Measurements from ENCODE around the gene TCF7L2. TPM values are rescaled to one million over a fixed set of nuclear protein-coding genes. Genes with fewer than 3 reads are reported as not detected.

The TCF7L2 gene
- total and polyA plus RNA-seq, 9 of the 15 experiments (the other 6 are each of a cell fraction or from before 2014, with no cell fraction given): 0.32 to 2.8 (median 0.92) TPM

DNA sequence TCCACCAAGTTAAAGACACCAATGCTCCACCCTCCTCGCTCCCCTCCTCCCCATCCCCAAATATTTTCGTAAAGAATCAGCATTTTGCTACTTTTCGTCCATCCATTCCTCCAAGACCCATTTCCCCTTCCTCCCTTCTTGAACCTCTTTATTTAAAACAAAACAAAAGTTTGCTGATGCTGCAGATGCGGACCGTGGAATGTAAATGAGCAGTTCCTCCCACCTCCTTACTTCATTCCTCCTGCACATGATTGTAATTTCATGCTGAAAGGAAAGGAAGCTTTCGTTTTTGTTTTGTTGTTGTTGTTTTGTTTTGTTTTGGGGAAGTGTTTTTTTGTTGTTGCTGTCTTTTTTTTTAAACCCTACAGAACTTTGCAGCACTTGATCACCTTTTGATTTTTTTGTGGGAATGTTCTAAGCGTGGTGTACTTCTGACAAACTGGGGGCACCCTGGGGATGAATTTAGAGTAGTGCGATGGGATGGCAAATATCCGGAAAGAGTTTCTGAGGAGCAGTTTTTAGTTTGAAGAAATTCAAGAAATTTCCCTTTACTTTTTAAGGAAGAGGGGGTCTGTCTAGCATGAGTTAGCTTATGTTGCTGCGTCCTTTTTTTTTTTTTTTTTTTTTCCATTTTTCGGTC lies 177.3 kb downstream of the TCF7L2 start:
- CTCF ChIA-PET (ENCODE audit: low intra/inter-chr PET ratio): no interaction called here
- H3K9me3 ChIP-seq (replicated peaks; ENCODE audit: control insufficient read depth, insufficient read depth, low read depth, low read length): no peaks in the 10 kb centered on the region
- DNase-seq (ENCODE audit: extremely low read depth in 1 of 4, low spot score in 3 of 4) (no peak), ATAC-seq (no peak), FAIRE-seq (no peak)
- H3K36me3 ChIP-seq (ENCODE audit: control insufficient read depth, insufficient read depth, low read length): no peaks in the 10 kb centered on the region
- POLR2A ChIA-PET: no interaction called here
- no peak overlapping the region for H2AFZ ChIP-seq (ENCODE audit: low read depth, low read length)
- no peaks in the 10 kb centered on the region for H3K9me1 ChIP-seq (ENCODE audit: control insufficient read depth, insufficient read depth, low read length)
- BruUV-seq (replicated peaks): no TSS peak
- no peaks in the 10 kb centered on the region for H3K79me2 ChIP-seq (ENCODE audit: control insufficient read depth, insufficient read depth, low read length)
- H3K9ac ChIP-seq (ENCODE audit: insufficient read depth in 1 of 2, low read depth in 2 of 2, low read length in 2 of 2): no peak overlapping the region
- H3K4me3 ChIP-seq: no peak overlapping the region
- in situ Hi-C loops (cut with MboI) (no loop called here), intact Hi-C loops (cut with micrococcal nuclease) (no loop called here)
- 24% methylated on average over 6 of the region's 11 CpGs for WGBS (ENCODE audit: insufficient coverage, low coverage, missing lambda C conversion rate)
- no peak overlapping the region for H3K27ac ChIP-seq (ENCODE audit: extremely low read depth, low read depth, low read length)
- no peak overlapping the region for H3K4me2 ChIP-seq (ENCODE audit: insufficient read depth, low read length)
- H3K27me3 ChIP-seq (ENCODE audit: control insufficient read depth in 2 of 2, insufficient read depth in 2 of 2, low read length in 2 of 2): peaks cover 19 to 22% of the 10 kb centered on the region in 2 experiments
- H4K20me1 ChIP-seq (replicated peaks; ENCODE audit: control insufficient read depth, insufficient read depth, low read length): no peaks in the 10 kb centered on the region
- peaks cover 0 to 5% of the 10 kb centered on the region in 2 experiments; a peak in 1 of 5 replicates for H3K4me1 ChIP-seq (replicated peaks in 1 of 2; ENCODE audit: control insufficient read depth in 2 of 2, insufficient read depth in 2 of 2, low read length in 2 of 2)
- TF ChIP-seq RAD51 (IDR thresholded peaks at IDR 0.05; ENCODE audit: borderline replicate concordance, low read depth) (no peak), ARNT (IDR thresholded peaks at IDR 0.05) (no peak), TAF7 (tag; IDR thresholded peaks at IDR 0.05) (no peak), KHSRP (IDR thresholded peaks at IDR 0.05) (no peak), EGR1 (conservative IDR thresholded peaks at IDR 0.05) (no peak), CSDE1 (IDR thresholded peaks at IDR 0.05) (no peak), ZNF444 (CRISPR knock-in tag; IDR thresholded peaks at IDR 0.05) (no peak), POLR2H (tag; IDR thresholded peaks at IDR 0.05; ENCODE audit: low read depth) (no peak), ZFP36 (IDR thresholded peaks at IDR 0.05; ENCODE audit: low read depth, low read length, partially characterized antibody) (peak; percentile 55), SAP30 (IDR thresholded peaks at IDR 0.05; ENCODE audit: borderline replicate concordance, insufficient read depth, low read depth, low read length, poor library complexity, severe bottlenecking) (no peak), ZFP30 (CRISPR knock-in tag; IDR thresholded peaks at IDR 0.05; ENCODE audit: borderline replicate concordance) (no peak), ZNF316 (IDR thresholded peaks at IDR 0.05) (peak; percentile 27; the same call in 1 of the 2 replicates), HNRNPUL1 (IDR thresholded peaks at IDR 0.05; ENCODE audit: low read length) (no peak), TBP (optimal IDR thresholded peaks at IDR 0.05; ENCODE audit: low read depth, low read length) (no peak), ZNF551 (CRISPR knock-in tag; IDR thresholded peaks at IDR 0.05) (no peak)
- TF ChIP-seq, protein P1, sequence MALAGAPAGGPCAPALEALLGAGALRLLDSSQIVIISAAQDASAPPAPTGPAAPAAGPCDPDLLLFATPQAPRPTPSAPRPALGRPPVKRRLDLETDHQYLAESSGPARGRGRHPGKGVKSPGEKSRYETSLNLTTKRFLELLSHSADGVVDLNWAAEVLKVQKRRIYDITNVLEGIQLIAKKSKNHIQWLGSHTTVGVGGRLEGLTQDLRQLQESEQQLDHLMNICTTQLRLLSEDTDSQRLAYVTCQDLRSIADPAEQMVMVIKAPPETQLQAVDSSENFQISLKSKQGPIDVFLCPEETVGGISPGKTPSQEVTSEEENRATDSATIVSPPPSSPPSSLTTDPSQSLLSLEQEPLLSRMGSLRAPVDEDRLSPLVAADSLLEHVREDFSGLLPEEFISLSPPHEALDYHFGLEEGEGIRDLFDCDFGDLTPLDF (CRISPR knock-in tag; IDR thresholded peaks at IDR 0.05): no peak
- TF ChIP-seq, protein P2, sequence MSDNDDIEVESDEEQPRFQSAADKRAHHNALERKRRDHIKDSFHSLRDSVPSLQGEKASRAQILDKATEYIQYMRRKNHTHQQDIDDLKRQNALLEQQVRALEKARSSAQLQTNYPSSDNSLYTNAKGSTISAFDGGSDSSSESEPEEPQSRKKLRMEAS (CRISPR knock-in tag; IDR thresholded peaks at IDR 0.05): no peak
